AG09309 (cell line): ENCODE measurements around the gene KNOP1.
"Not testable (repeated sequence)": the region's sequence is repeated elsewhere in the genome, so short reads cannot be mapped to it uniquely, and the experiment has no call there.

Source experiments
- DNase-seq: peaks from one replicate; pipeline ENCODE4 v3.0.0-alpha.2; 2010; ENCODE audit warnings: low read depth
- H3K4me3 ChIP-seq: 2 replicates; pipeline ENCODE4 v1.5.1; 2011; ENCODE audit warnings: mild to moderate bottlenecking, low read depth, low read length, moderate library complexity; ENCODE audit not compliant: control insufficient read depth
- TF ChIP-seq, protein P1 (sequence below): IDR thresholded peaks from 2 replicates; pipeline ENCODE4 v1.5.1; 2011; ENCODE audit warnings: mild to moderate bottlenecking, low read depth, low read length, inconsistent platforms; ENCODE audit not compliant: insufficient read depth, control insufficient read depth; ENCODE audit errors: missing control alignments

Gene KNOP1

DNA sequence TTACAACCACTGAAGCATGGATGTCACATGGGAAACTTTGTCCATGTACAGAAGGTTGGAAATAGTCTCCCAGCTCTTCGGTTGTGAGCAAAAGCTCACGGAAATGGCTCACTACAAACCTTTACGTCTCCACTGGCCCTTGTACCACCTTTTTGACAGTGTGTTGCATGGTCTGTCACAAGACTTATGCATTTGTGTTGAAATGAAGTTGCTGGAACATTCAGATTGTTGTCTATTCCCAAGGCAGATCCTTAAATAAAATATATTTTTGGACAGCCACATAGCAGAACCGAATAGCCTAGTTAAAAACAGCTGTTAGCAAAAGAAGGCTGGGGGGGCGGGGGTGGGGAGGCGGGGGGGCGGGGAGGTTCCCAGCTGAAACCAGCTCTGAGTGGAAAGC, 39.2 kb downstream of the KNOP1 start:
- no peak overlapping the region for H3K4me3 ChIP-seq
- no peak for DNase-seq
- TF ChIP-seq, protein P1, sequence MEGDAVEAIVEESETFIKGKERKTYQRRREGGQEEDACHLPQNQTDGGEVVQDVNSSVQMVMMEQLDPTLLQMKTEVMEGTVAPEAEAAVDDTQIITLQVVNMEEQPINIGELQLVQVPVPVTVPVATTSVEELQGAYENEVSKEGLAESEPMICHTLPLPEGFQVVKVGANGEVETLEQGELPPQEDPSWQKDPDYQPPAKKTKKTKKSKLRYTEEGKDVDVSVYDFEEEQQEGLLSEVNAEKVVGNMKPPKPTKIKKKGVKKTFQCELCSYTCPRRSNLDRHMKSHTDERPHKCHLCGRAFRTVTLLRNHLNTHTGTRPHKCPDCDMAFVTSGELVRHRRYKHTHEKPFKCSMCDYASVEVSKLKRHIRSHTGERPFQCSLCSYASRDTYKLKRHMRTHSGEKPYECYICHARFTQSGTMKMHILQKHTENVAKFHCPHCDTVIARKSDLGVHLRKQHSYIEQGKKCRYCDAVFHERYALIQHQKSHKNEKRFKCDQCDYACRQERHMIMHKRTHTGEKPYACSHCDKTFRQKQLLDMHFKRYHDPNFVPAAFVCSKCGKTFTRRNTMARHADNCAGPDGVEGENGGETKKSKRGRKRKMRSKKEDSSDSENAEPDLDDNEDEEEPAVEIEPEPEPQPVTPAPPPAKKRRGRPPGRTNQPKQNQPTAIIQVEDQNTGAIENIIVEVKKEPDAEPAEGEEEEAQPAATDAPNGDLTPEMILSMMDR: no peak

DNA sequence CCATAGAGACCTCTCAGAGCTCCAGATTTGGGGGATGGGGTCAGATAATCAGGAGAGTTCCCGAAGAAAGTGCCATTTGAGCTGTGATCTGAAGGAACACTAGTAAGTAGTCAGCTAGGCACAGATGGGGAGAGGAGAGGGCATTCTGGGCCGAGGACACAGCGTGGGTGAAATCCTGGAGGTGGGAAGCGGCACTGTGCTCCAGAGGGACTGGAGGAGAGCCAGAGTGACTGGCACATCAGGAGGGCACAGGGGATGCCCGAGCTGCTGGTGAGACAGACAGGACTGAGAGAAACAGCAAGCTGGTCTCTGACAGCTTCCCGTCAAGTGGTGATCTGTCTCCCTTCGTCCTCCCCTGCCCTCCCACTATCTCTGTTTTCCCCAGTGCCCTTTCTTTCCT, 40.6 kb downstream of the KNOP1 start:
- TF ChIP-seq, protein P1: no peak
- no peak for DNase-seq
- no peak overlapping the region for H3K4me3 ChIP-seq

- H3K4me3 ChIP-seq: no peak overlapping the region
- DNase-seq: no peak
- TF ChIP-seq, protein P1: no peak
These were observed 43.5 kb downstream of the KNOP1 start for GRCh38 chr16:19674485-19674884.

GRCh38 chr16:19672378-19672777, 45.6 kb downstream of the KNOP1 start:
- H3K4me3 ChIP-seq: no peak overlapping the region
- no peak for DNase-seq
- TF ChIP-seq, protein P1: no peak

GRCh38 chr16:19666477-19666876, 51.5 kb downstream of the KNOP1 start:
- TF ChIP-seq, protein P1: no peak
- no peak for DNase-seq
- no peak overlapping the region for H3K4me3 ChIP-seq

DNA sequence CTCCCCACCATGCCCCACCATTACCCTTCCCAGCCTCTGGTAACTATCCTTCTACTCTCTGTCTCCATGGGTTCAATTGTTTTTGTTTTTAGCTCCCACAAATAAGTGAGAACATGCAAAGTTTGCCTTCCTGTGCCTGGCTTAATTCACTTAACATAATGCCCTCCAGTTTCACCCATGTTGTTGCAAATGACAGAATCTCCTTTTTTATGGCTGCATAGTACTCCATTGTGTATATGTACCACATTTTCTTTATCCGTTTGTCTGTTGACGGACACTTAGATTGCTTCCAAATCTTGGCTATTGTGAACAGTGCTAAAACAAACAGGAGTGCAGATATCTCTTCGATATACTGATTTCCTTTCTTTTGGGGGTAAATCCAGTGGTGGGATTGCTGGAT, 52.7 kb downstream of the KNOP1 start:
- not testable (repeated sequence) for DNase-seq, H3K4me3 ChIP-seq

DNA sequence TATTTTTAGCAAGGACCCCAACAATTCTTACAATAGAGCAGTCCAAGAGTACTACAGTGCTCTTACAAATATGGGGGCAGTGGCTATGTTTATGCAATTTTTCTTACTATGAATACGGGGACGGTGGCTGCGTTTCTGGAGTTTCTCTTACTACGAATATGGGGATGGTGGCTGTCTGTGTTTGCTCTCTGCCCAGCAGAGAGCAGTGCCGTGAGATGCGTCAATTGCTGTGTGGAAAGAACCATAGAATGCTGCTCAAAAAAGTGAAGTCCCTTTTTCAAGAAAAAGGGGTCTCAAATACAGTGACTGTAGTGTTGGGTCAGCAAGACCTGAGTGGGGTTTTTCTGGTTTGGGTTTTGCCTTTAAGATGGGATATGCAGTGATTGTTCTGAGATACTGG, 53.9 kb downstream of the KNOP1 start:
- TF ChIP-seq, protein P1: no peak
- DNase-seq: no peak
- H3K4me3 ChIP-seq: no peak overlapping the region
